Mesothelial cell of epicardium (in vitro differentiated cells): Measurements from ENCODE around the gene KIAA0232. TPM values are rescaled to one million over a fixed set of nuclear protein-coding genes. Genes with fewer than 3 reads are reported as not detected.

Experiments used
- DNase-seq, 2 experiments: peaks; one replicate each; pipeline ENCODE4 v3.0.0; 2021; ENCODE audit warnings: low spot score in 2 of 2; ENCODE audit not compliant: unreplicated experiment in 2 of 2
- H3K27ac Mint-ChIP-seq: 2 replicates; pipeline ENCODE4 v1.8.0; 2021; ENCODE audit warnings: mixed read lengths
- H3K27me3 Mint-ChIP-seq: 2 replicates; pipeline ENCODE4 v1.8.0; 2021; ENCODE audit warnings: low read depth, mixed read lengths
- H3K36me3 Mint-ChIP-seq: 2 replicates; pipeline ENCODE4 v1.8.0; 2021; ENCODE audit warnings: mixed read lengths
- H3K4me1 Mint-ChIP-seq: 2 replicates; pipeline ENCODE4 v1.8.0; 2021; ENCODE audit warnings: mixed read lengths
- H3K4me3 Mint-ChIP-seq: 2 replicates; pipeline ENCODE4 v1.8.0; 2021; ENCODE audit warnings: mild to moderate bottlenecking, moderate library complexity, mixed read lengths
- H3K9me3 Mint-ChIP-seq: 2 replicates; pipeline ENCODE4 v1.8.0; 2021; ENCODE audit warnings: mixed read lengths
- CTCF ChIP-seq: fragments of 200-600 bp; sonication (generic); IDR thresholded peaks from one replicate; pipeline ENCODE4 v1.5.0; 2021; ENCODE audit warnings: antibody characterized with exemption; ENCODE audit not compliant: unreplicated experiment
- total RNA-seq: library from RNA; stranded (reverse); gene quantifications from 3 replicates; pipeline ENCODE4 v1.2.1, GENCODE V29; 2021

Gene KIAA0232
- total RNA-seq, 1 donor from 2014 or later = 37.8 TPM

GRCh38 chr4:6894086-6894478 lies 111.6 kb downstream of the KIAA0232 start:
- Mint-ChIP-seq H3K36me3 (peaks cover 4% of the 10 kb centered on the region), H3K27ac (no peak overlapping the region), H3K27me3 (no peaks in the 10 kb centered on the region), H3K4me3 (no peak overlapping the region), H3K4me1 (peaks cover 7% of the 10 kb centered on the region), H3K9me3 (peaks cover 8% of the 10 kb centered on the region)
- no peak for DNase-seq
- TF ChIP-seq CTCF = no peak

- TF ChIP-seq CTCF = no peak
- no peak overlapping the region for H3K4me3 Mint-ChIP-seq
- peaks cover 7% of the 10 kb centered on the region for H3K4me1 Mint-ChIP-seq
- H3K9me3 Mint-ChIP-seq = peaks cover 8% of the 10 kb centered on the region
- no peak for DNase-seq
- H3K27me3 Mint-ChIP-seq = no peaks in the 10 kb centered on the region
- H3K27ac Mint-ChIP-seq = no peak overlapping the region
- H3K36me3 Mint-ChIP-seq = peaks cover 4% of the 10 kb centered on the region
These were observed 112.3 kb downstream of the KIAA0232 start for GRCh38 chr4:6894528-6895498.

GRCh38 chr4:6896035-6896434 lies 113.5 kb downstream of the KIAA0232 start:
- no peak overlapping the region for H3K4me3 Mint-ChIP-seq
- H3K9me3 Mint-ChIP-seq = no peaks in the 10 kb centered on the region
- no peaks in the 10 kb centered on the region for H3K27me3 Mint-ChIP-seq
- H3K27ac Mint-ChIP-seq = no peak overlapping the region
- peaks cover 7% of the 10 kb centered on the region for H3K4me1 Mint-ChIP-seq
- no peaks in the 10 kb centered on the region for H3K36me3 Mint-ChIP-seq
- TF ChIP-seq CTCF = no peak
- no peak for DNase-seq

DNA sequence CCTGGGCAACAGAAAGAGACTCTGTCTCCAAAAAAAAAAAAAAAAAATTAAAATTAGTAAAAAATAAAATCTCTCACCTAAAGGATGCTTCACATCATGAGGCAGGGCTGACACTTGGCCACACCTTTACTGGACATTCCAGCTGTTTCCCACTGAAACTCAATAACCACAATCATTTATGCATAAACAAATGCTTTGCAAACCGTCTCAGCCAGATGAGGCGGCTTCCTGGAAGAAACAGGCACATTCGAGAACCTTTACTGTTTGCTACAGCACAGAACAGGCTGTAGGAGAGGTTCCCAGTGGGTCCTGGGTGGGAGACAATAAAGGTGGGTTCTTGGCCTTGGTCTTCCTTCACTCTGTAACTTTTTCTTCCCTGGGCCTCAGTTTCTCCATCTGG lies 116.2 kb downstream of the KIAA0232 start:
- no peak for TF ChIP-seq CTCF
- Mint-ChIP-seq H3K9me3 (no peaks in the 10 kb centered on the region), H3K4me3 (no peak overlapping the region), H3K27me3 (peaks cover 2% of the 10 kb centered on the region), H3K27ac (no peak overlapping the region), H3K4me1 (peaks cover 10% of the 10 kb centered on the region), H3K36me3 (no peaks in the 10 kb centered on the region)
- no peak for DNase-seq

GRCh38 chr4:6900181-6900812 lies 117.8 kb downstream of the KIAA0232 start:
- peaks cover 10% of the 10 kb centered on the region for H3K4me1 Mint-ChIP-seq

More at GRCh38 chr4:6900181-6900812, 117.8 kb downstream of the KIAA0232 start:
- DNase-seq = no peak
- no peak overlapping the region for H3K27ac Mint-ChIP-seq
- no peak for TF ChIP-seq CTCF
- peaks cover 2% of the 10 kb centered on the region for H3K27me3 Mint-ChIP-seq
- H3K4me3 Mint-ChIP-seq = no peak overlapping the region
- H3K36me3 Mint-ChIP-seq = no peaks in the 10 kb centered on the region
- no peaks in the 10 kb centered on the region for H3K9me3 Mint-ChIP-seq
